Measurements from ENCODE around the gene PIGK.
"Not testable (repeated sequence)": the region's sequence is repeated elsewhere in the genome, so short reads cannot be mapped to it uniquely, and the experiment has no call there.

The PIGK gene

DNA sequence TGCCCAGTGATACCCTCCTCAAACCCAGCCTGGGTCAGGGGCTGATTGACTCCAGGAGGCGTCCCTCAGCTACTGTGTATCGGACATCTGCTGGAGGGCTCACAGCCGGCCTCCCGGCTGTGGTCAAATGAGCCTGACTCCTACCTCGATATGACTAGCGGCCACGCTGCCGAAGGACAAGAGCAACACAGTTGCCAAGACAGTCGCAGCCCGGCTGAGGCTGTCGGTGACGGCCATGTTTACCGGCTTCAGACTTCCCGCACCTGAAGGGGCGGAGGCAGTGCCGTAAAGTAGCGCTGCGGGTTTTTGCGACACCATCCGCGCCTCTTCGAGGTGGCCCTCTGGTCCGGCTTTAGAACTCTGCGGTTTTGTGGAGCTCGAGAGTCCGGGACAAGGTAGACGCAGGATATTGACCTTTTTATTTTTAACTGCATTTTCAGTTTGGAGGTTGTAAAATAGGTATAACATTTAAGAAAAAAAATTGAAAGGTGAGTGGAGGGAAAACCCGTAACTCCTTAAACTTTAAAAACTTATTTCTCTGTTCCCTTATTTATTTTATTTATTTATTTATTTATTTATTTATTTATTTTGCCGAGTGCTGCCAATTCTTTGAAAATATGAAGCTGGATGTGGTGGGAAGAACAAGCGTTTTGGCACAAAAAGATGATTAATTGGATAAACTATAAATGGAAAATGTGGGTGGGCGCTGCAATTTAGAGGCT lies at the start of gene PIGK:
Gene PIGK (minus strand): TSS at position 265 of the 722 bp plus-strand sequence. CDS start 28 bp downstream, at position 237.
- DNase-seq: peak; percentile 88

DNA sequence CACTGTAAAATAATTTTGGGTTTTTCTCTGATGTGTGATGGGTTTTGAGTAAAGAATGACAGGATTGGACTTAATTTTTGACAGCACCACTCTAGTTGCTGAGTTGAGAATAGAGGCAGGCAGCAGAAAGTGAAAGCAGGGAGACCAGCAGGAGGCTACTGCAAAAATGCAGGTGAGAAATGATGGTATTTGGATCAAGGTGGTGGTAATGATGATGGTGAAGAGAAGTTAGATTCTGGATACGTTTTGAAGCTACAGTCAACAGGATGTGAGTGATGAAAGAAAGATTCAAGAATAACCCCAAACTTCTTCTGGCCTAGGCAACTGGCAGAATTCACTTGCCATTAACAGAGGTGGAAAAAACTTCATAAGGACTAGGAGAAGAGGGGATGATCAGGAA lies 47.8 kb upstream of the PIGK start:
- no peak for DNase-seq

DNA sequence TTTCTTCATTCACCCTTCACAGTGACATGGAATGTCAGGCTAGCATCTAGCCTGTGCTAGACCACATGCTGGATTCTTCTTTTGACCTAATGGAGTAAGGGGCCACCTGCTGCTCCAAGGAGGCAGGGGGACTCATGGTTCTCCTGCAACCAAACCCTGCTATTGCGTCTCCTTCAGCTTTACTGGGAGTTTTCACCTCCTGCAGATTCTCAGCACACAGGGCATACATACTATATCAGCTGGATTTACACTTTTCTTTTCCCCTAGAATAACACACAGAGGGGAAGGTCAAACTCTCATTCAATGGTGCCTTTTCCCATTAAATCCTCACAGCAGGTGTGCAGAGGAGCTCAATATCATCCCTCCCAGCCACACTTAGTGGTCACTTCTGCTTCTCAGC lies 46.0 kb upstream of the PIGK start:
- no peak for DNase-seq

DNA sequence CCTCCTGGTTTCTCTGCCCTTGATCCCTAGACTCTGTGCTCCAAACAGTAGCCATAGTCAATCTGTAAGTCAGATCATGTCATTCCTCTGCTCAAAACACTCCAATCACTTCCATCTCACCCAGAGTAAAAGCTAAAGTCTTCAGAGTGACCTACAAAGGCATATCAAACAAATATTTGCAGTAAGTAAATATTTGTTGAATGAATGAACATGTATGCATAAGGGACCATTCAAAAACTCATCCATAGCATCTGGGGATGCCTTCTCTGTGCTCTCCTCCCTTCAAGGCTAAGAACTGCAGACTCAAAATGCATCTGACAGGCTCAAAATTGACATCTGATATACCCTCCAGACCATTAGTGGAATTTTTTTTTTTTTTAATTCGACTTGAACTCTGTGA lies 44.5 kb upstream of the PIGK start:
- no peak for DNase-seq

DNA sequence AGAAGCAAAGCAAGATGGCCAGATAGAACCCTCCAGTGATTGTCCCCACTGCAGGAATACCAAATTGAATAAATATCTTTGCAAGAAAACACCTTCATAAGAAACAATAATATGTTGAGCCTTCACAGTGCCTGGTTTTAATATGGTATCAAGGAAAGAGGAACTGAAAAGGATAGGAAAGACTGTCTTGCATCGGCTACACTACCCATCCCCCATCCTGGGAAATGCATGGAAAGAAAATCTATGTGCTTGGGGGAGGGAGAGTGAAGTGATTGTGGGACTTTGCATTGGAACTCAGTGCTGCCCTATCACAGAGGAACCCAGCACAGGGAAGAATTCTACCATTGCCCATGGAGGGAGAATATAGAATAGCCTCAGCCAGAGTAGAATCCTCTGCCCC lies 34.0 kb upstream of the PIGK start:
- DNase-seq: no peak

DNA sequence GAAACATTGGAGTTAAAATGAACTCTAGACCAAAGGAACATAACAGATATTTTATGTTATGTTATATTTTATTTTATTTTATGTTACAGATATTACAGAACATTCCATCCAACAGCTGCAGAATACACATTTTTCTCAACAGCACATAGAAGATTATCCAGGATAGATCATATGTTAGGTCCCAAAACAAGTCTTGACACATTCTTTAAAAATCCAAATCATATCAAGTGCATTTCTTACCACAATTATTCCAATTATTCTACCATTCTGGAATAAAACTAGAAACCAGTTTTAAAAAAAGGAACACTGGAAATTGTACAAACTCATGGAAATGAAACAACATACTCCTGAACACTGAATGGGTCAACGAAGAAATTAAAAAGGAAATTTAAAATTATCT lies 30.9 kb upstream of the PIGK start:
- no peak for DNase-seq

DNA sequence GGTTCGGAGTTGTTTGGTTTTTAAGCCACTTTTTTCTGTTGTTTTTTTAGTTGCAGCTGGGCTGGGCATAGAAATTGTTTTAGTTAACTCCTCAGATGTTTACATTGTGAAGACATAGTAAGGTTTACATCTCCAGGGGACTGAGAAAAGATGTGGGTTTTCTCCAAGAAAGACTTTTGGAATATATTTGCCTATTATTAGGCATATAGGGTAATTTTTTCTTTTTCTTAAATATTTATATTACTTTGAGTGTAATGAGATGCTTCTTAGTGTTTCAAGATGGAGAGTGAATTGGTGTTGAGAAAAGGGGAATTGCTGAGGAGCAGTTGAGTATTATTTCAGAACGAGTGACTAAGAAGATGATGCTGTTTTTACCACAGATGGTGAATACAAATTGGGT lies 26.6 kb upstream of the PIGK start:
- DNase-seq: no peak

DNA sequence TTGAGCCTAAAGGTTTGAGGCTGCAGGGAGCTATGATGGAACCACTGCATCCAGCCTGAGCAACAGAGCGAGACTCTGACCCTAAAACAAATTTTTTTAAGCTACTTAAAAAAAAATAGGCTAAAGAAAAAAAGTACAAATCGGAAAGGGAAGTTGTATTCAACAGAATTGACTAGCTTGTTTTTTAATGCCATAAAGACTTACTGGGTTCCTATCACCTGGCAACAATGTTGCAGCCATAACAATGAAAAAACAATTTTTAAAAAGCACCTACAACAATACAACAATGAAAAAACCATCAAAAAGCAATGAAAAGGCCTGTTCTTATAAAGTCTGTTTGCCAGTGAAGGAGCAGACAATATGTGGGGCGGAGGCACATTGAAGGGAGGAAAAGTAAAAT lies 20.1 kb upstream of the PIGK start:
- no peak for DNase-seq

DNA sequence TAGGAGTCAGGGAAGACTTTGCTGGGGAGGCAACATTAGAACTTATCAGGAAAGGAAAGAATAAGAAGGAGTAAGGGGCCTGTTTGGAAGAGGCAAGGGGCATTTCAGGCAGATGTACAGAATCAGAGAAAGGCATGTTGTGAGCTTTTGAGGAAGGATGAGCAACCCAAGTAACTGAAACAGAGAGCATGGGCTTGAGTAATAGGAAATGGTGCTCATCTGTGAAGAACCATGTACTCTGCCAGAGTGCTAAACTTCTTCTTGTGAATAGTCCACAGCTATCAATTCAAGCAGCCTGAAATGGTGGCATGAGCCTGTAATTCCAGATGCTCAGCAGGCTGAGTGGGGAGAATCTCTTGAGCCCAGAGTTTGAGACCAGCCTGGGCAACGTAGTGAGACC lies 19.2 kb upstream of the PIGK start:
- no peak for DNase-seq

DNA sequence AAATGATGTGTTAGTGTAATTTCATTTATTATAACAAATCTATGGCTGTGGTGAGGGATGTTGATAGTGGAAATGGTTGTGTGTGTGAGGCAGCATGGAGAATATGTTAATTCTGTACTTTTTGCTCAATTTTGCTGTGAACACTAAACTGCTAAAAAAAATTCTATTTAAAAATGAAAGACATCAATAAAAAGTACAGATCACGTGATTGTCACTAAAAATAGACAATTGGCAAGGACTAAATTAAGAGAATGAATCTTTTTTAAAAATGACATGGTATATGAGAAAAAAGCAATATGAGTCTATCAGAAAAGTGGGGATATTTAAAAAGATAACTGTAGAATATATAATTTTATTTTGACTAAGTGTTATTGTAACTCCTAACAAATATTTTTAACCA lies 15.7 kb upstream of the PIGK start:
- DNase-seq: no peak

DNA sequence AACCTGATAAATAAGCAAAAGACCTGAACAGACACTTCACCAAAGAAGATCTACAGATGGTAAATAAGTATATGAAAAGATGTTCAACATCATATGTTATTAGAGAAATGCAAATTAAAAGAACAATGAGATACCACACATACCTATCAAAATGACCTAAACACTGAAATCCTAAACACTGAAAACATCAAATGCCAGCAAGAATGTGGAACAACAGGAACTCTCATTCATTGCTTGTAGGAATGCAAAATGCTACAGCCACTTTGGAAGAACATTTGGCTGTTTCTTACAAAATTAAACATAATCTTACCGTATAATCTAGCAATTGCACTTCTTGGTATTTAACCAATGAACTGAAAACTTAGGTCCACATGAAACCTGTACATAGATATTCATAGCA lies 14.9 kb upstream of the PIGK start:
- no peak for DNase-seq

DNA sequence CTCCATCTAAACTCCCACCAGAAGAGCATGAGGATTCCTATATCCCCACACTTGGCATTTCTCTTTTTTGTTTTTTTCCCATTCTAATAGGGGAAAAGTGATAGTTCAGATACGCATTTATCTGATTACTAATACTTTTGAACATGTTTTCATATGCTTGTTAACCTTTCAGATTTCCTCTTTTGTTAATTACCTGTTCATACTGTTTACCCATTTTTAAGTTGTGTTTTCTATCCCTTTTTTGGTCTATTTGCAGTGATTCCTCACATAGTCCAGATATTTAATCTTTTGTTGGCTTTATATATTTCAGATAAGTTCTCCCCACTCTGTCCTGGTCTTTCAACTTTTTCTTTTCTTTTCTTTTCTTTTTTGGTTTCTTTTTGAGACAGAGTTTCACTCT lies 13.6 kb upstream of the PIGK start:
- DNase-seq: no peak

DNA sequence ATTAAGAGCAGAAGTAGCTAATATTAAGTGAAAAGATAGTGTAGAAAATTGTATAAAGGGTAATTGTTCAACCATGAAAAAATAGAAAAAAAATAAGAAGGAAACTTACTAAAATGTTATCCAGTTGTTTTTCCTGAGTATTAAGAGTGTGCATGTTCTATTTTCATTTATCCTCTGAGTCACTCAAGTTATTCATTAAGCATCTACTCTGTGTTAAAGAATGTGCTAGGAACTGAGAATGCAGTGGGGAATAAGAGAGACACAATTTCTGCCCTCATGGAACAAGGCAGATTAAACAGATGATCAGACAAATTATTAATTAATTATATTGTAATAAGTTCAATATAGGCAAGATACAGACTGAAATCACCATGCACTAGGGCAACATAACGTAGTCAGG lies 10.8 kb upstream of the PIGK start:
- DNase-seq: no peak

DNA sequence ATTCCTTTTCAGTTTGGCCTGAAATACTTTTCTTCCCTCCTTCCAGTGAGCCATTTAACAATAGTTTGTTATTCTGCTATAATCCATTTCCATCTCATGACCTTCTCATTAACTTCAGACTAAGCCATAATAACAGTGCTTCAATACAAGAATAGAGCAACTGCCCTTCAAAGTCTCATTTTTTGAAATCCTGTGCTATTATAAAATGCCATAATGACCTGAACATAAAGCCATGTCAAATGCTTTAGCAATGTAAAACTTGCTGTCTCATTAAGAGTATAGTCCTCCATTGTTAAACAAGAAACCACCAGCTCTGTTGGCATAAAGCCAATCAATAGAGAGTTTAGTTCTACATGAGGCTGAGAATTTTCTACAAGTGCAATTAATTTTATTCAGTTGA lies 9.6 kb upstream of the PIGK start:
- peak; percentile 6 for DNase-seq

DNA sequence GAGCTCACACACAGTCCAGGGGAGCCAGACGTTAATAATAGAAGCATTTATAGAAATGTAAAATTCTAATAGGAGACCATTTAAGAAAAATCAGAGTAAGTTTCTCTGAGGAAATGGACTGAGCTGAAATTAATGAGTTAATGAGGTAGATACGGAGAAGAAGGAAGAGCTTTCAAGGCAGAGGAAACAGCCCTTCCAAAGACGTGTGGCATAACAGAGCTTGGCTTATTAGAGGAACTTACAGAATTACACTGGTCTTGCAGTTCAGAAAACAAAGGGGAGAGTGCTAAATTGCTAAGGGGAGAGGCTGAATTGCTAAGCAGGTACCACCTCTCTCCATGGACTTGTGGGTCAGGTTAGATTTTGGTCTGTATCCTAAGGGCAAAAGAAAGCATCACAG lies 8.2 kb upstream of the PIGK start:
- DNase-seq: no peak

DNA sequence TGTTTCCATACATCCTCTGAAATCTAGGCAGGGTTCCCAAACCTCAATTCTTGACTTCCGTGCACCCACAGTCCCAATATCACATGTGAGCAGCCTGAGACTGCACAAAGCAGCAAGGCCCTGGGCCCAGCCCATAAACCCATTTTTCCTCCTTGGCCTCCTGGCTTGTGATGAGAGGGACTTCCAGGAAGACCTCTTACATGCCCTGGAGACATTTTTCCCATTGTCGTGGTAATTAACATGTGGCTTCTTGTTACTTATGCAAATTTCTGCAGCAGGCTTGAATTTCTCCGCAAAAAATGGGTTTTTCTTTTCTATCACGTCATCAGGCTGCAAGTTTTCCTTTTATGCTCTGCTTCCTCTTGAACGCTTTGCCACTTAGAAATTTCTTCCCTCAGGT lies 3.3 kb upstream of the PIGK start:
- no peak for DNase-seq

DNA sequence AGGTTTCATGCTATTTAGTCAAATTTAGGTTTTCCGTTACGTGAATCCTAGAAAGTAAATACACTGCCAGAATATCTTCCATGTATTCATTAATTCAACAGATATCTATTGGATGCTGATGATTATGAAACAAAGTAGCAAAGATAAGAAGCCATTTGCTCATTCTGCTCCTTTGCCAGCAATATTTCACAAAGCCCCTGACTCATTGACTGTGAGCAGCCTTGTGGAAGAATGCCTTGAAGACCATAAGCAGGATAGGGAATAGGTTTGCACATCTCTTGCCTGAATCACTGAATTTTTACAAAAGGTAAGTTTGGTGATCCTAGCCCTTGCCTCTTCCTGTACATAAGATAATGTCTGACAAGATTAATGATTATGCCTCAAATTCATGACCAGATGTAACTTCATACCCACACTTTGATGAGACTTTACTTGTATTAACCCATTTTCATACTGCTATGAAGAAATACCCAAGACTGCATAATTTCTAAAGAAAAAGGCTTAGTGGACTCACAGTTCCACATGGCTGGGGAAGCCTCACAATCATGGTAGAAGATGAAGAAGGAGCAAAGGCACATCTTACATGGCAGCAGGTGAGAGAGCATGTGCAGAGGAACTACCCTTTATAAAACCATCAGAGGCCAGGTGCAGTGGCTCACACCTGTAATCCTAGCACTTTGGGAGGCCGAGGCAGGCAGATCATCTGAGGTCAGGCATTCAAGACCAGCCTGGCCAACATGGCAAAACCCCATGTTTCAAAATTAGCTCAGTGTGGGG lies 1.6 kb upstream of the PIGK start:
- DNase-seq: no peak

DNA sequence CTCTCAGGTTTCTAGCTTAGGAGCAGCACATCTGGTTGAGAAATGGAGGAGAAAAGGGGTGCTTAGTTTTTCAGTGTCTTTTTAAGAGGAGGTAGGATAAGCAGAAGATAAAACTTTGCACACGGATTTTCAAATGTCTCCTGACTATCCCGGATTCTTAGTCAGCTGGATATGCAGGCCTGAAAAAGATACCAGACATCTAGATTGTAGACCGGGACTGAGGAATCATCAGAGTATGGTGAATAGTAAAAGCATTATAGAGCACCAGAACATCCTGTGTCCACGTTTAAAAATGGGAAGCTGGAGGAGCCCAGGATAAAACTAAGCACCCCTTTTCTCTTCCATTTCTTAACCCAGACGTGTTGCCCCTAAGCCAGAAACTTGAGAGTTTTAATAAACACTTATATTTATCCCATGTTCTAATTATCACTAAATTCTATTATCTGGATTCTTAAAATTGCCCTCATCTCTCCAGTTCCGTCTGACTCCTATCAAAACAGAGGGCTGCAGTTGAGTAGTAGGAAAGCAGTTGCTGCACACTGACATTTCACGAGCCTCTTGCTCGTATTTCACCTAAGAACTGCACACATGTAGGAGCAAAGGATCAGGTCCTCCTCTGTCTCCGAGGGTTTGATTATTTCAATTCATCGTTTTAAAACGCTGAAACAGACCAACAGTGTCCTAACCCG lies 609 bp downstream of the PIGK start:
- DNase-seq: no peak

DNA sequence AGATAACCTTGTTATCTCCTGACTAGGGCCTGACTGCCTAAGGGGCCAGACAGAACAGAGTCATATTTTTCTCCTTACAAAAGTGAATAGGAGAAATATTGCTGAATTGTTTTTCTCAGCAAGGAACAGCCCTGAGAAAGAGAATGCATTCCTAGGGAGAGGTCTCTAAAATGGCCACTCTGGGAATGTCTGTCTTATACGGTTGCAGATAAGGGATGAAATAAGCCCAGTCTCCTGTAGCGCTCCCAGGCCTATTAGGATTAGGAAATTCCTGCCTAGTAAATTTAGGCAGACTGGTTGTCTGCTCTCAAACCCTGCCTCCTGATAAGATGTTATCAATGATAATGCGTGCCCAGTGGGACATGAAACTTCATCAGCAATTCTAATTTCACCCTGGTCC lies 15.2 kb downstream of the PIGK start:
- DNase-seq: not testable (repeated sequence)

DNA sequence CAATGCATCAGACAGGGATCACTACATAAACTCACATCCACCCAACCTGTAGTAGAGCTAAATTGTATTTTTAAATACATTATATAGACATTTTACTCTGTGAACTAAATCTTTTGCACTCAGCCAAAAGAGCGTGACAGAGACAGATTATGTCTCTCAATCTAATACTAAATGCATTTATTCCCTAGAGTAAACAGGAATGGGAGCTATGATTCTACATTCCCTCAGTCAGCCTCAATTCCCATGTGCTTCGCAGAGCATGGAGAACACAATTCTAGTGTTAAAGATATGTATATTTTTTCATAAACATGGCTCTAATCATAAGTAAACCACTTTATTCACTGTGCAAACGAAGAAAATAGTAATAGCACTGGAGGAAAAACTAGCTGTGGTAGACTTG lies 16.5 kb downstream of the PIGK start:
- DNase-seq: no peak

DNA sequence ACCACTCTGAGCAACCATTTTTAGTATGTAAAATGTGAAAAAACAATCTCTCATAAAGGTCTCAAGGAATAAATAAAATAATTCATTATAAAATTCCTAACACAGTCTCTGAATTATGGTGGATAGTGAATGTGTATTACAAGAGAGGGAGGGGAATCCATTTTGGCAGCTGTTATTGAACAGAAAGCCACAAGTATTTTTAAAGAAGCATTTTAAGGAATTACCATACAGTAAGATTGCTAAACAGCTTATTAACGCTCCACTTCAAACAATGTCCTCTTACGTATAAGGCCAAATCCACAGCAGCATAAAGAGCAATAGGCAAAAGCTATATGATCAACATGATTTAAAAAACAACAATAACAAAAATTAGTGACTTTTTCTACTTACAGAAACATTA lies 18.4 kb downstream of the PIGK start:
- no peak for DNase-seq

DNA sequence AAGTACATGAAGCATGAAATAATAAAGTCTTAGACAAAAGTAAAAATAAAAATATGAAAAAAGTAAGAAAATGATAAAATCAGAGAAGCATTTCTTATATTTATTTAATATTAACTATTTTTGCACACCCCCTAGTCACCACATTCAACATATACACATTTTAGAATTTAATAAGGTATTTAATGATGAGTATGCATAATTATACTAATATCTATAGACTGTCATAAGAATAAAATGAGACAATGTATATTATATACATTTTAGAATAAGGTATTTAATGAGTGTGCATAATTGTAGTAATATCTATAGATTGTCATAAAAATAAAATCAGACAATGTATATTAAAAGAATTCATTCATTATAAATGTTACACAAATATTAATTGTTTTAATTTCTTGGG lies 18.9 kb downstream of the PIGK start:
- DNase-seq: no peak

DNA sequence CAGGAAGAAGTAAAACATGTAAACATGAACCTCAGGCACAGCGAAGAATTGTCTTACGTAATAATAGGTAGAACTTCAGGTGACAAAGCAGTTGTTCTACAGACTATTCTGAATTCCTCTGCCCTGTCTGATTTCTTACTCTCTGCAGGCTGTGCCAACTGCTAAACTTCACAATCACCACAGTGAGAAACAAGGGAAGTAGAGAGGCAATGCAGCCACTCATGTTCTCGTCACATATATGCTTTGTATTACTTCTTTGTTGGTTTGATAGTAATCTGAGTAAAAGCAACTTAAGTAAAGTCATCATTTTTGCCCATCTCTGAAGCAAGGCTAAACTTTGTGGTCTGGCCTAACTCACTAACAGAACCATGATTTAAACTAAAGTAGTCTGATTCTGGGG lies 21.9 kb downstream of the PIGK start:
- no peak for DNase-seq

DNA sequence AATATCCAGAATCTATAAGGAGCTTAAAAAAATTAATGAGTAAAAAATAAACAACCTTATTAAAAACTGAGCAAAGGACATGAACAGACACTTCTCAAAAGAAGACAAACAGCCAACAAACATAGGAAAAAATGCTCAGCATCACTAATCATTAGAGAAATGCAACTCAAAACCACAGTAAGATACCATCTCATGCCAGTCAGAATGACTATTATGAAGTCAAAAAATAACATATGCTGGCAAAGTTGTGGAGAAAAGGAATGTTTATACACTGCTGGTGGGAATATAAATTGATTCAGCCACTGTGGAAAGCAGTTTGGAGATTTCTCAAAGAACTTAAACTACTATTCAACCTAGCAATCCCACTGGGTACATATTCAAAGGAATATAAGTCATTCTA lies 25.3 kb downstream of the PIGK start:
- no peak for DNase-seq
